Measurements from ENCODE around the gene CCDC186. TPM values are rescaled to one million over a fixed set of nuclear protein-coding genes. Genes with fewer than 3 reads are reported as not detected.
"Not testable (repeated sequence)": the region's sequence is repeated elsewhere in the genome, so short reads cannot be mapped to it uniquely, and the experiment has no call there.

Gene CCDC186
- total and polyA plus RNA-seq, 2 of the 13 experiments (the other 11 are each of a cell fraction or from before 2014, with no cell fraction given) = 4.2 to 11.8 TPM

GRCh38 chr10:114151486-114151885 lies 22.5 kb downstream of the CCDC186 start:
- Histone ChIP-seq H4K20me1 (ENCODE audit: insufficient read depth, low read length) (no peaks in the 10 kb centered on the region), H3K4me2 (ENCODE audit: low read depth, low read length) (no peak overlapping the region), H3K4me1 (ENCODE audit: insufficient read depth, low read length) (no peaks in the 10 kb centered on the region), H2AFZ (ENCODE audit: low read length) (no peak overlapping the region), H3K9me3 (ENCODE audit: low read length) (no peaks in the 10 kb centered on the region), H3K79me2 (ENCODE audit: insufficient read depth, low read length) (no peaks in the 10 kb centered on the region), H3K36me3 (replicated peaks in 1 of 2; ENCODE audit: control insufficient read depth in 1 of 2, insufficient read depth in 2 of 2, low read length in 2 of 2) (peaks cover 3 to 14% of the 10 kb centered on the region in 2 experiments; a peak in 2 of 5 replicates), H3K27me3 (ENCODE audit: control insufficient read depth in 1 of 2, insufficient read depth in 2 of 2, low read length in 2 of 2) (no peaks in the 10 kb centered on the region), H3K27ac (ENCODE audit: extremely low read length, insufficient read depth, low read length) (no peak overlapping the region), H3K4me3 (replicated peaks in 1 of 3; ENCODE audit: insufficient read depth in 1 of 3, low read depth in 2 of 3, low read length in 3 of 3) (no peak overlapping the region), H3K9ac (ENCODE audit: insufficient read depth, low read depth, low read length) (no peak overlapping the region)
- BruUV-seq (replicated peaks) = no TSS peak
- TF ChIP-seq ESRRA (CRISPR knock-in tag; IDR thresholded peaks at IDR 0.05; ENCODE audit: low read depth) (no peak), ATF6 (CRISPR knock-in tag; conservative IDR thresholded peaks at IDR 0.05) (no peak), ZMAT3 (CRISPR knock-in tag; conservative IDR thresholded peaks at IDR 0.05) (no peak), FOSL2 (CRISPR knock-in tag; IDR thresholded peaks at IDR 0.05) (peak; percentile 66), ZNF607 (CRISPR knock-in tag; IDR thresholded peaks at IDR 0.05; ENCODE audit: borderline replicate concordance) (no peak), MYC (CRISPR knock-in tag; IDR thresholded peaks at IDR 0.05; ENCODE audit: borderline replicate concordance) (no peak), FOXA1 (IDR thresholded peaks at IDR 0.05) (no peak), FOXA1 (CRISPR knock-in tag; IDR thresholded peaks at IDR 0.05) (0 out of 2 replicates have a peak, but pooled peaks have one; percentile 8)
- no peak for FAIRE-seq
- ChIA-PET CTCF (ENCODE audit: low intra/inter-chr PET ratio, low total read pairs) (no interaction called here), POLR2A (no interaction called here)
- ATAC-seq = no peak
- in situ Hi-C loops (cut with HindIII; ENCODE audit: extremely low pct_ligation_motif_present, low pct_unique_long_range_greater_than_20kb) = no loop called here
- intact Hi-C loops (cut with micrococcal nuclease; ENCODE audit: unreplicated experiment) = no loop called here
- 88% methylated on average over 2 of the region's 2 CpGs for WGBS (ENCODE audit: low lambda C conversion rate)
- peak; percentile 21 for DNase-seq (ENCODE audit: low spot score)

- H3K4me2 ChIP-seq (ENCODE audit: low read depth, low read length); H3K9ac ChIP-seq (ENCODE audit: insufficient read depth, low read depth, low read length); H3K27me3 ChIP-seq (ENCODE audit: control insufficient read depth in 1 of 2, insufficient read depth in 2 of 2, low read length in 2 of 2); POLR2A ChIA-PET; BruUV-seq (replicated peaks); H2AFZ ChIP-seq (ENCODE audit: low read length); H4K20me1 ChIP-seq (ENCODE audit: insufficient read depth, low read length); H3K4me3 ChIP-seq (replicated peaks in 1 of 3; ENCODE audit: insufficient read depth in 1 of 3, low read depth in 2 of 3, low read length in 3 of 3); CTCF ChIA-PET (ENCODE audit: low intra/inter-chr PET ratio, low total read pairs); in situ Hi-C loops (cut with HindIII; ENCODE audit: extremely low pct_ligation_motif_present, low pct_unique_long_range_greater_than_20kb); H3K27ac ChIP-seq (ENCODE audit: extremely low read length, insufficient read depth, low read length); DNase-seq (ENCODE audit: low spot score); H3K9me3 ChIP-seq (ENCODE audit: low read length); FAIRE-seq; H3K79me2 ChIP-seq (ENCODE audit: insufficient read depth, low read length); H3K4me1 ChIP-seq (ENCODE audit: insufficient read depth, low read length); intact Hi-C loops (cut with micrococcal nuclease; ENCODE audit: unreplicated experiment); ATAC-seq: not testable (repeated sequence)
- TF ChIP-seq PCBP2 (optimal IDR thresholded peaks at IDR 0.05; ENCODE audit: low read depth, low read length, poor library complexity, severe bottlenecking) (peak; percentile 27), PCBP1 (IDR thresholded peaks at IDR 0.05; ENCODE audit: borderline replicate concordance, low read depth, low read length) (peak; percentile 70; the same call in 1 of the 2 replicates), HNRNPK (IDR thresholded peaks at IDR 0.05; ENCODE audit: low read depth, low read length, poor library complexity, severe bottlenecking) (peak; percentile 72)
- peaks cover 3 to 19% of the 10 kb centered on the region in 2 experiments; a peak in 3 of 5 replicates for H3K36me3 ChIP-seq (replicated peaks in 1 of 2; ENCODE audit: control insufficient read depth in 1 of 2, insufficient read depth in 2 of 2, low read length in 2 of 2)
- 97% methylated on average over 3 of the region's 3 CpGs for WGBS (ENCODE audit: low lambda C conversion rate)
Observed at GRCh38 chr10:114149476-114149875, 24.5 kb downstream of the CCDC186 start.

Data from HepG2 (cell line).